ENCODE results near the gene MYLK.
"Not testable (repeated sequence)": the region's sequence is repeated elsewhere in the genome, so short reads cannot be mapped to it uniquely, and the experiment has no call there.

The MYLK gene, protein sequence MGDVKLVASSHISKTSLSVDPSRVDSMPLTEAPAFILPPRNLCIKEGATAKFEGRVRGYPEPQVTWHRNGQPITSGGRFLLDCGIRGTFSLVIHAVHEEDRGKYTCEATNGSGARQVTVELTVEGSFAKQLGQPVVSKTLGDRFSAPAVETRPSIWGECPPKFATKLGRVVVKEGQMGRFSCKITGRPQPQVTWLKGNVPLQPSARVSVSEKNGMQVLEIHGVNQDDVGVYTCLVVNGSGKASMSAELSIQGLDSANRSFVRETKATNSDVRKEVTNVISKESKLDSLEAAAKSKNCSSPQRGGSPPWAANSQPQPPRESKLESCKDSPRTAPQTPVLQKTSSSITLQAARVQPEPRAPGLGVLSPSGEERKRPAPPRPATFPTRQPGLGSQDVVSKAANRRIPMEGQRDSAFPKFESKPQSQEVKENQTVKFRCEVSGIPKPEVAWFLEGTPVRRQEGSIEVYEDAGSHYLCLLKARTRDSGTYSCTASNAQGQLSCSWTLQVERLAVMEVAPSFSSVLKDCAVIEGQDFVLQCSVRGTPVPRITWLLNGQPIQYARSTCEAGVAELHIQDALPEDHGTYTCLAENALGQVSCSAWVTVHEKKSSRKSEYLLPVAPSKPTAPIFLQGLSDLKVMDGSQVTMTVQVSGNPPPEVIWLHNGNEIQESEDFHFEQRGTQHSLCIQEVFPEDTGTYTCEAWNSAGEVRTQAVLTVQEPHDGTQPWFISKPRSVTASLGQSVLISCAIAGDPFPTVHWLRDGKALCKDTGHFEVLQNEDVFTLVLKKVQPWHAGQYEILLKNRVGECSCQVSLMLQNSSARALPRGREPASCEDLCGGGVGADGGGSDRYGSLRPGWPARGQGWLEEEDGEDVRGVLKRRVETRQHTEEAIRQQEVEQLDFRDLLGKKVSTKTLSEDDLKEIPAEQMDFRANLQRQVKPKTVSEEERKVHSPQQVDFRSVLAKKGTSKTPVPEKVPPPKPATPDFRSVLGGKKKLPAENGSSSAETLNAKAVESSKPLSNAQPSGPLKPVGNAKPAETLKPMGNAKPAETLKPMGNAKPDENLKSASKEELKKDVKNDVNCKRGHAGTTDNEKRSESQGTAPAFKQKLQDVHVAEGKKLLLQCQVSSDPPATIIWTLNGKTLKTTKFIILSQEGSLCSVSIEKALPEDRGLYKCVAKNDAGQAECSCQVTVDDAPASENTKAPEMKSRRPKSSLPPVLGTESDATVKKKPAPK (N-terminal part only)

GRCh38 chr3:123884203-123884831, at the start of gene MYLK:
Gene MYLK, minus strand, starts transcription at chr3:123884332. Its CDS starts 90,491 bp downstream, at chr3:123793841.
- DNase-seq (ENCODE audit: low spot score) = peak; percentile 91

DNA sequence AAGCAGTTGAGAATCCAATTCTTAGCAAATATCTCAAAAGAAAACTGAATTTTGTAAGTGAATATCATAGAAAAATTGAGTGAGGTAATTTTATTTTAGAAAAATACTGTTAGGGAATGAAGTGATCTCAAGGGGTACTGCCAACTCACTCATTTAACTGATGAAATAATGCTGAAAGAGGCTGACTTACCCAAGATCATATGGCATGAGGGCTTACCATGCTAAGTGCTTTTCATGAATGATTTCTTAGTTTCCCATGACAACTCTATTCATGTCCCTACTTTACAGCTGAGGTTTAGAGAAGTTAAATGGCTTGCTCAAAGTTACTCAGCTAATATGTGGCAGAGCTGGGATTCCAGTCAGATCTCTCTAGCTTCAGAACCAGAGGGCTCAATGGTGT, 46.3 kb upstream of the MYLK start:
- no peak for DNase-seq (ENCODE audit: low spot score)

DNA sequence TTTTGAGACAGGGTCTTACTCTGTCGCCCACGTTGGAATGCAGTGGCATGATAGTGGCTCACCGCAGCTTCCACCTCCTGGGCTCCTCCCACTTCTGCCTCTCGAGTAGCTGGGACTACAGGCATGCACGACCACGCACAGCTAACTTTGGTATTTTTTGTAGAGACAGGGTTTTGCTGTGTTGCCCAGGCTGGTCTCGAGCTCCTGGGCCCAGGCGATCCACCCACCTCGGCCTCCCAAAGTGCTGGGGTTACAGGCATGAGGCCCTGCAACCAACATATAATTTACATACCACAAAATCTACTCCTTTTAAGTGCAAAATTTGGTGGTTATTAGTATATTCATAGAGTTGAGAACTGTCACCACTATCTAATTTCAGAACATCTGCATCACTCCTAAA, 45.2 kb upstream of the MYLK start:
- no peak for DNase-seq (ENCODE audit: low spot score)

DNA sequence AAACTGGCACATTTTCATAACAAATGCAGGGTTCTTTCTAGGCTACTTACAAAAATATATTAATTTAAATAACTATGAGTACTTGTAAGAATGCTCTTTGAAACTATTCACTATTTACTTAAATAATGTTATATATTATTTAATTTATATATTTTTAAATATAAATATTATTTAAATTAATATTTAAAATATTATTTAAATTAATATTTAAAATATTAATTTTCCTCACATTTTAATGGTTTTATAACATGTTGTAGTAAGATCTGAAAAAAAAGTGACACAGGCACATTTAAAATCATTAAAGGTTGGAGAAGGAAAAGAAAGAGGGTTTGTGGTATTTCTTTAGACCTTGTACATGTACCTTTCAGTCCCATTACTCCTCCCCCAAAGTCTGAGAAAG, 42.3 kb upstream of the MYLK start:
- DNase-seq (ENCODE audit: low spot score) = no peak

DNA sequence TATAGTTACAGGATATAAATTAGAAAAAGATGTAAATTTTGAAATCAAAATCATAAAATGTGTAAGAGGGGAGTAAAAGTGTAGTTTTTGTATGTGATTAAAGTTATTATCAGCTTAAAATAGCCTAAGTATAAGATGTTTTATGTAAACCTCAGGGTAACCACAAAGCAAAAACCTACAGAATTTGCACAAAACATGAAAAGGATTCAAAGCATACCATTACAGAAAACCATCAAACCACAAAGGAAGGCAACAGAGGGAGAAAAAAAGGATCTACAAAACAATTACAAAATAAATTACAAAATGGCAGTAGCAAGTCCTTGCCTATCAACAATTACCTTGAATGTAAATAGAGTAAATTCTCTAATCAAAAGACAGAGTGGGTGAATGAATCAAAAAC, 36.7 kb upstream of the MYLK start:
- DNase-seq (ENCODE audit: low spot score) = no peak

GRCh38 chr3:123920383-123920782, 36.3 kb upstream of the MYLK start:
- no peak for DNase-seq (ENCODE audit: low spot score)

- DNase-seq (ENCODE audit: low spot score) = no peak
Observed at GRCh38 chr3:123919353-123919752, 35.2 kb upstream of the MYLK start.

DNA sequence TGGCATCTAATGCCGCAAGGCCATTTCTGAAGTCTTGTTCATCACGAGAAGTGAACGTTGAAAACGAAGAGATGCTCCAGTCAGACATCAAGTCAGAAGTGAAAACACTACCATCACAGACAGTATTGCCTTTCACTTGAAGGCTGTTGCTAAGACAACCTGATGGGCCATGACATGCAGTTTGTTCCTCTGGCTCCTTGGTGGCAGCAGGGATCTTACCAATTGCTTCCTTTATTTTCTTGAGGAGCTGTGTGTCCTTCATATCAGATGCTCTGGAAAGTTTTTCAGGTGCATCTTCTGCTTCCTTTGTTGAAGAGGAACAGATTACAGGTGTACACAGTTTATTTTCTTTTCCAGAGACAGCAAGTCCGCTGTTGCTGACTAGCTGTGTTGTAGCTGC, 30.7 kb upstream of the MYLK start:
- DNase-seq (ENCODE audit: low spot score) = no peak

DNA sequence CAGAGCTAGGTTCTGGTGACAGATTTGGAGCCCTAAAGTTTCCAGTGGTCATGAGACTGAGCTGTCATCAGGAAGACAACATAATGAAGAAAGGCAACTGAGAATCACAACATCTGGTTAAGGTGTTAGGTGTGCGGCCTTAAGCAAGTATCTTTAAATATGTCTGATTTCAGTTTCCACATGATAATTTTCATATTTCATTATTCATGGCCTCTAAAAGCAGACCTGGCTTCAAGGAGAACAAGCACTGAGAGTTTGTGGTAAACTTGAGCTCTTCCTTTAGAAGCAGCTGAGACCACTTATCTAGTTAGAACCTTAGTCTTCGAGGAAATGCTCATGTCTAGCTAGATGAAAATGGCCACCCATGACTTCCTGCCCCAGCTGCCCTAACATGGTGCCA, 25.7 kb upstream of the MYLK start:
- no peak for DNase-seq (ENCODE audit: low spot score)

DNA sequence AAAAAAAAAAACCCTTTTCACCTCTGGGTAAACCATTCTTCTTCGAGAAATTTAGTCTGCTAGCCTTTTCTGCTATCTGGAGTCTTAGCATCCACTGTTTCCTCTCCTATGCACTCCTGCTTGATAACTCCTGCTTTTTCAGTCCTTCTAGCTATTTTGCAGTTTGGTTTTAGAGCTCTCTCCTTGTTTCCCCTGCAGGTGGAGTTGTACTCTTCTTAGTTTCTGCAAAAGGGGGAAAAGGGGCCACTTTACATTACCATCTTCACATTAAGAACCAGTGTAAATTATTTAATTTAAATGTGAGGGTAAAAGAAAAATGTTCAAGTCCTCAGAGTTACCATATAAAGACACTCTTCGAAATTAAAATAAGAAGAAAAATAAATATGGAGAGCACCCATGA, 23.6 kb upstream of the MYLK start:
- no peak for DNase-seq (ENCODE audit: low spot score)

DNA sequence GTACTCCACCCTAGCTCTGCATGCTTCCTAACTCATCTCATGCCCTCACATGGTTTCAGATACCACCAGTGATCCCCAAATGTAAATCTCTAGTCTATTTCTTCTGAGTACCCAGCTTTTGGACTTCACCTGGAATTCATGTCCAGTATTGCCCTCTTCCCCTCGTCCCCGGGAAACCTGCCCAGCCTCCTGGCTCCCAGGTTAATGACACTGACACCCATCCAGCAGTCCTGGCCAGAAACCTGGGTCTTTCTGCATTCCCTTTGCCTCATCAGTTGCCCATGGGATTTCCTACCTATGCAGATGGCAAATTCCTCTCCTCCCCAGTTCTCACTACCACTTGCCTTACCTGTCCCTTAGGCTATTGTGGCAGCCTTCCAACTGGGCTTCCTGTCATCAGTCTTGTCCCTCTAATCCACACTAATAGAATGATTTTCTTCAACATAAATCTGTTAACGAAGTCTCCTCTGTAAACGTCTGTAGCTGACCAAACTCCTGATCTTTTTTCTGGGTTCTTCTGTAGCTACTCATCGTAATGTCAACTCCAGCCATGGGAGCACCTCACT, 15.3 kb upstream of the MYLK start:
- no peak for DNase-seq (ENCODE audit: low spot score)

- DNase-seq (ENCODE audit: low spot score) = no peak
Observed at GRCh38 chr3:123893012-123893411, 8.9 kb upstream of the MYLK start.

- no peak for DNase-seq (ENCODE audit: low spot score)
Observed at GRCh38 chr3:123892195-123892594, 8.1 kb upstream of the MYLK start.

DNA sequence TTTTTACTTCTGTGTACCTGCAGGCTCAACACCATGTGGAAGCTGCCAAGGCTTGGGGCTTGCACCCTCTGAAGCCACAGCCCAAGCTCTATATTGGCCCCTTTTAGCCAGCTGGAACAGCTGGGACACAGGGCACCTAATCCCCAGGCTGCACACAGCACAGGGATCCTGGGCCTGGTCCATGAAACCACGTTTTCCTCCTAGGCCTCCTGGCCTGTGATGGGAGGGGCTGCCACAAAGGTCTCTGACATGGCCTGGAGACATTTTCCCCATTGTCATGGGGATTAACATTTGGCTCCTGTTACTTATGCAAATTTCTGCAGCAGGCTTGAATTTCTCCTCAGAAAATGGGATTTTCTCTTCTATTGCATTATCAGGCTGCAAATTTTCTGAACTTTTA, 6.9 kb upstream of the MYLK start:
- not testable (repeated sequence) for DNase-seq (ENCODE audit: low spot score)

DNA sequence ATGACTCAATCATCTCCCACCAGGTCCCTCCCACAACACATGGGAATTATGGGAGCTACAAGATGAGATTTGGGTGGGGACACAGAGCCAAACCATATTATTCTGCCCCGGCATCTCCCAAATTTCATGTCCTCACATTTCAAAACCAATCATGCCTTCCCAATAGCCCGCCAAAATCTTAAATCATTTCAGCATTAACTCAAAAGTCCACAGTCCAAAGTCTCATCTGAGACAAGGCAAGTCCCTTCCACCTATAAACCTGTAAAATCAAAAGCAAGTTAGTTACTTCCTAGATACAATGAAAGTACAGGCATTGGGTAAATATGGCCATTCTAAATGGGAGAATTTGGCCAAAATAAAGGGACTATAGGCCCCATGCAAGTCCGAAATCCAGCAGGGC, 6.0 kb upstream of the MYLK start:
- DNase-seq (ENCODE audit: low spot score) = not testable (repeated sequence)

- DNase-seq (ENCODE audit: low spot score) = no peak
Observed at GRCh38 chr3:123884993-123885392, 861 bp upstream of the MYLK start.

GRCh38 chr3:123883701-123884202, 380 bp downstream of the MYLK start:
- no peak for DNase-seq (ENCODE audit: low spot score)

DNA sequence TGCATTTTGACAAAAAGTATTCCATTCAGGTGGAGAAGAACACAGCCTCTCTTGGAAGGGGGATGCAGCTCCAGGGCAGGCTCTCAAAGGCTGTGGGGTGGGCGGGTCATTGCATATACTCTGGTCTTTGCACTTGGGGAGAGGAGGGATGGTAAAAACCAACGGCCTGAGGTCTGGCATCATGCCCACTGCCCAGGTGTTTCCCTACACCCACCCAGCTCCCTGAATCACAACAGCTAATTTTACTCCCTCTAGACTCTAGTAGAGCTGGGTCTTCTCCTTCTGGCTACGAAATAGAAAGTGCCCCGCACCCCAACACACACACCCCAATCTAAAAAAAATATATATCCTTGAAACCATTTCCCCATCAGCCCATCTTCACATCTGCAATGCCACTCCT, 1.0 kb downstream of the MYLK start:
- no peak for DNase-seq (ENCODE audit: low spot score)

GRCh38 chr3:123881771-123882170, 2.4 kb downstream of the MYLK start:
- no peak for DNase-seq (ENCODE audit: low spot score)

GRCh38 chr3:123880998-123881561, 3.1 kb downstream of the MYLK start:
- no peak for DNase-seq (ENCODE audit: low spot score)

DNA sequence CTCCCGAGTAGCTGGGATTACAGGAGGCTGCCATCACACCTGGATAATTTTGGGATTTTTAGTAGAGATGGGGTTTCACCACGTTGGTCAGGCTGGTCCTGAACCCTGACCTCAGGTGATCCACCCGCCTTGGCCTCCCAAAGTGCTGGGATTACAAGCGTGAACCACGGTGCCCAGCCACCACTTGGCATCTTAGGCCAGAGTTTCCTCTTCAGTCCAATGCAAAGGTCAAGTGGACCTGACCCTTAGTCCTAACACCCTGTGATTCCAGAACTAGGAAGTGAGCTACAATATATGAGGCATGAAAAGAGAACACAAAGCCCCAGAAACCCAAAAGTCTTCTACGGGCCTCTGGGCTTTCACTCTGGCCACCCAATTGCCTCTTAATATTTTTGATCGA, 5.3 kb downstream of the MYLK start:
- DNase-seq (ENCODE audit: low spot score) = no peak

All from D341Med (cell line).